ENCODE measurements around the gene TMEM196. TPM values are rescaled to one million over a fixed set of nuclear protein-coding genes. Genes with fewer than 3 reads are reported as not detected.
A peak's percentile ranks its signal among the peaks of the same experiment; 100 is the strongest.

Gene TMEM196
- total RNA-seq, 6 experiments from 2014 or later = not detected

DNA sequence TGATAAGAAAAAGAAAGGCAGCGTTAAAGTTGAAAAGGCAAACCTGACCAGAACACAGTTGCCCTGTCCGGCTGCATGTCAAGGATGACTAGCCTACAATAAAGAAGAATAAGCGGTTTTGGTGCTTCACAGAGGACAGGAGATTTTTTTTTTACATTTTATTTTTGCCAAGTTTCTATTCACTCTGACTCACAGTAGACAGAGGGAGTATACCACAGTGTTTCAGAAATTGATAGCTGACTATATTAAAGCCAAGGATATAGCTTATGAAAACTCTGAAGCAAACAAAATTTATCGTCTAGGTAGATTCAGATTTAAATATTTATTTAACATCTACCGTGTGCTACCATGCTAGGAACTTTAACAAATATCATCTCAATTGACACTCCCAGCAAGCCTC lies 47.6 kb downstream of the TMEM196 start:
- intact Hi-C loops (cut with DNase I) = no loop called here
- Histone ChIP-seq H3K27ac (no peak overlapping the region), H3K36me3 (no peaks in the 10 kb centered on the region), H3K27me3 (no peaks in the 10 kb centered on the region), H3K9me3 (no peaks in the 10 kb centered on the region), H3K4me1 (no peaks in the 10 kb centered on the region), H3K4me3 (no peak overlapping the region)
- WGBS (ENCODE audit: insufficient coverage, low coverage, low lambda C conversion rate, missing lambda C conversion rate) = 51% methylated on average over 5 of the region's 5 CpGs
- ATAC-seq = no peak
- no peak for TF ChIP-seq POLR2A (IDR thresholded peaks at IDR 0.05)
- TF ChIP-seq, protein P1, sequence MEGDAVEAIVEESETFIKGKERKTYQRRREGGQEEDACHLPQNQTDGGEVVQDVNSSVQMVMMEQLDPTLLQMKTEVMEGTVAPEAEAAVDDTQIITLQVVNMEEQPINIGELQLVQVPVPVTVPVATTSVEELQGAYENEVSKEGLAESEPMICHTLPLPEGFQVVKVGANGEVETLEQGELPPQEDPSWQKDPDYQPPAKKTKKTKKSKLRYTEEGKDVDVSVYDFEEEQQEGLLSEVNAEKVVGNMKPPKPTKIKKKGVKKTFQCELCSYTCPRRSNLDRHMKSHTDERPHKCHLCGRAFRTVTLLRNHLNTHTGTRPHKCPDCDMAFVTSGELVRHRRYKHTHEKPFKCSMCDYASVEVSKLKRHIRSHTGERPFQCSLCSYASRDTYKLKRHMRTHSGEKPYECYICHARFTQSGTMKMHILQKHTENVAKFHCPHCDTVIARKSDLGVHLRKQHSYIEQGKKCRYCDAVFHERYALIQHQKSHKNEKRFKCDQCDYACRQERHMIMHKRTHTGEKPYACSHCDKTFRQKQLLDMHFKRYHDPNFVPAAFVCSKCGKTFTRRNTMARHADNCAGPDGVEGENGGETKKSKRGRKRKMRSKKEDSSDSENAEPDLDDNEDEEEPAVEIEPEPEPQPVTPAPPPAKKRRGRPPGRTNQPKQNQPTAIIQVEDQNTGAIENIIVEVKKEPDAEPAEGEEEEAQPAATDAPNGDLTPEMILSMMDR (IDR thresholded peaks at IDR 0.05) = no peak
- no peak for DNase-seq

GRCh38 chr7:19715499-19715898 lies 57.9 kb downstream of the TMEM196 start:
- TF ChIP-seq POLR2A (IDR thresholded peaks at IDR 0.05) = no peak
- TF ChIP-seq, protein P1 (IDR thresholded peaks at IDR 0.05) = no peak
- H3K4me1 ChIP-seq = no peaks in the 10 kb centered on the region
- H3K4me3 ChIP-seq = no peak overlapping the region
- ATAC-seq = no peak
- H3K27ac ChIP-seq = no peak overlapping the region
- WGBS (ENCODE audit: insufficient coverage, low coverage, low lambda C conversion rate, missing lambda C conversion rate) = 47% methylated on average over 1 of the region's 1 CpG
- intact Hi-C loops (cut with DNase I) = no loop called here
- no peaks in the 10 kb centered on the region for H3K9me3 ChIP-seq
- H3K36me3 ChIP-seq = no peaks in the 10 kb centered on the region
- no peaks in the 10 kb centered on the region for H3K27me3 ChIP-seq
- DNase-seq = no peak

- ATAC-seq (peak in 1 of 4 donors; percentile 24), DNase-seq (no peak)
- H3K36me3 ChIP-seq = no peaks in the 10 kb centered on the region
- TF ChIP-seq, protein P1 (IDR thresholded peaks at IDR 0.05) = peak; percentile 50 to 60 (median 56)
- no peak for TF ChIP-seq POLR2A (IDR thresholded peaks at IDR 0.05)
- no peaks in the 10 kb centered on the region for H3K9me3 ChIP-seq
- H3K4me3 ChIP-seq = no peak overlapping the region
- no peaks in the 10 kb centered on the region for H3K27me3 ChIP-seq
- 14% methylated on average over 1 of the region's 1 CpG for WGBS (ENCODE audit: insufficient coverage, low coverage, low lambda C conversion rate, missing lambda C conversion rate)
- H3K4me1 ChIP-seq = no peaks in the 10 kb centered on the region
- no peak overlapping the region for H3K27ac ChIP-seq
- intact Hi-C loops (cut with DNase I) = no loop called here
These were observed 59.7 kb downstream of the TMEM196 start for GRCh38 chr7:19713676-19714075.

DNA sequence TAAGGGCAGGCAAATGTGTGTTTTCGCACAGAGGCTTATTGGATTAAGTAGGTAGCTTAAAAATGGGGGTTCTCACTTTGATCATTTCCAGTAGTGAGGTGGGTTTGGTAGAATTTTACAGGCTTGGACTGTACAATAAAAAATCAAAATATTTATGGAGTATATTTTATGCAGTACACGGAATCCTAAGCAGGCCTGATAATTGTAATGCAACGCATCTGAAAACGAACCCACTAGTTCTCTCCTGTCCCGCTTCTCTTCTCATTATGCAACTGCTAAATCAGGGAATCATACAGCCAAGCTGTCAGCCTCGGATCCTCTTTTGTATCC lies 64.2 kb downstream of the TMEM196 start:
- TF ChIP-seq POLR2A (IDR thresholded peaks at IDR 0.05) = no peak
- TF ChIP-seq, protein P1 (IDR thresholded peaks at IDR 0.05) = no peak
- intact Hi-C loops (cut with DNase I) = no loop called here
- Histone ChIP-seq H3K36me3 (no peaks in the 10 kb centered on the region), H3K27me3 (no peaks in the 10 kb centered on the region), H3K4me3 (peak overlapping the region in 2 of 3 donors; percentile 68 to 96), H3K9me3 (no peaks in the 10 kb centered on the region), H3K27ac (no peak overlapping the region), H3K4me1 (peaks cover 0 to 17% (median 2%) of the 10 kb centered on the region in 4 donors)
- 57% methylated on average over 6 of the region's 6 CpGs for WGBS (ENCODE audit: insufficient coverage, low coverage, low lambda C conversion rate, missing lambda C conversion rate)
- DNase-seq = no peak
- ATAC-seq = no peak

All from right lobe of liver (tissue), 6 donors.